ENCODE data around the gene MEGF11.
"Not testable (repeated sequence)": the region's sequence is repeated elsewhere in the genome, so short reads cannot be mapped to it uniquely, and the experiment has no call there.

Gene MEGF11

DNA sequence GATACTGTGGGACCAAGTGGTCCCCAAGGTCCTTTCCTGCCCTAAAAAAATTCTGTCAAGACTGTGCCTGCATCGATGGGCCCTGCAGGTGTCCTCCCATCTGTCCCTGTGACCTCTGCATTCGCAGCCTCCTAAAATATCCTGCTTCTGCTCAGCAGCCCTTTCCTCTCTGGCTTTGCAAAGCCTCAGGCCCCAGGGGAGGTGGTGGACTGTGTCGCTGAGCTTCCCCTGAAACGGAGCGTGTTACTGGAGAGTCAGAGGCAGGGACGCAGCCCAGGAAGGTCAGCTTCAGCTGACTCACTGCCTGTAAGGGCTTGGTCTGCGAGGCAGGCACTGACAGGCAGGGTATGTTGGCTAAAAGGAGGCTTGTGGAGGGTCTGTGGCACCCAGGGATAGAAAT is 274.2 kb downstream of the MEGF11 start:
- TF ChIP-seq CTCF (IDR thresholded peaks at IDR 0.05; ENCODE audit: low read depth, low read length, missing control alignments) = no peak
- H3K4me3 ChIP-seq (ENCODE audit: low read depth, low read length) = no peak overlapping the region
- DNase-seq (ENCODE audit: low read depth) = no peak

GRCh38 chr15:65978110-65978509 is 275.4 kb downstream of the MEGF11 start:
- no peak for DNase-seq (ENCODE audit: low read depth)
- TF ChIP-seq CTCF (IDR thresholded peaks at IDR 0.05; ENCODE audit: low read depth, low read length, missing control alignments) = no peak
- H3K4me3 ChIP-seq (ENCODE audit: low read depth, low read length) = no peak overlapping the region

- DNase-seq (ENCODE audit: low read depth); H3K4me3 ChIP-seq (ENCODE audit: low read depth, low read length): not testable (repeated sequence)
Observed at GRCh38 chr15:65976196-65976595, 277.4 kb downstream of the MEGF11 start.

DNA sequence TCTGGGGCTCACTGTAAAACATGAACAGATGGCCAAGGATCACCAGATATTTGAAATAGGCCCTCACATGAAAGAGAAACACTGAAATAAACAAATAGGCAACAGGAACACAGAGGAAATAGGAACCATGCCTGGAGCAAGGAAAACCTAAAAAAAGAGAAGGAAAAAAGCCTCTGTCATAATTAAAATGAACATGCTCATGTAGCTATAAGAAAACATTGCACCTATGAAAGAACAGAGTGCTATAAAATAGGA is 281.9 kb downstream of the MEGF11 start:
- TF ChIP-seq CTCF (IDR thresholded peaks at IDR 0.05; ENCODE audit: low read depth, low read length, missing control alignments) = no peak
- no peak overlapping the region for H3K4me3 ChIP-seq (ENCODE audit: low read depth, low read length)

DNA sequence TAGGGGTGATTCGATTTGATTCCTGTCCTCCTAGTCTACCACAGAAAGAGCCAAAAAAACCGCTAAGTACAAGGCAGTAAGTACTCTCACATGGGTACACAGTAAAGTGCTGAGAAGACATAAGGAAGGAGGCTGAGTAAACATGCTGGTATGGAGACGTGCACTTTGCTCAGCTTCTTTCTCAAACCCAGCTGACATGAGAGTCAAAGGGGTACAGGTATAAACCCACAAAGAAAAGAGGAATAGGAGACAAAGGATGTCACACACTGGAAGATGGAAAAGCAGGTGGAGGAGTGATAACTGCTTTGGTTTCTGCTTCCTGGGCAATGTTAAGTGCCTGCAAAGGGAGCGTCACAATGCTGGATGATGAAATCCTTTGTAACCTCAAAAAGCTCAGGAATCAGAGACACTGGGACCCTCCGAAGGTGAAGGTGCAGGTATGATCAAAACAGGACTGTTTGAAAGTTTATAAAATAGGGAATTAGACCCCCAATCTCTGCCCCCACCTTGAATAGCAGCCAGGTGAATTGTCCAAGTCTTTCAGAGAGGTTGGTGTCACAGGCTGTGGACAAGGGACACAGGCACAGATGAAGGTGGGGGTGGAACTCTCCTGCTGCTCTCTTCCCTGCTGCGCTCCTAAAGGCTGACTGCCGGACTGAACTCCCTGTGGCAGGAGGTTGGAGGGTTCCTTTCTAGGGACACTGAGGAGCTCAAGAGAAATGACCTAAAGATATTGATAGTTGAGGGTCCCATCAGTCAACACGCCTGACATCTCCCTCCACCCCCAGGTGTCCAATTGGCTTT is 282.4 kb downstream of the MEGF11 start:
- H3K4me3 ChIP-seq (ENCODE audit: low read depth, low read length) = no peak overlapping the region
- no peak for DNase-seq (ENCODE audit: low read depth)
- no peak for TF ChIP-seq CTCF (IDR thresholded peaks at IDR 0.05; ENCODE audit: low read depth, low read length, missing control alignments)

More for the DNA sequence above, 281.9 kb downstream of the MEGF11 start:
- no peak for DNase-seq (ENCODE audit: low read depth)

- TF ChIP-seq CTCF (IDR thresholded peaks at IDR 0.05; ENCODE audit: low read depth, low read length, missing control alignments) = no peak
- H3K4me3 ChIP-seq (ENCODE audit: low read depth, low read length) = no peak overlapping the region
- DNase-seq (ENCODE audit: low read depth) = no peak
Observed at GRCh38 chr15:65969865-65970816, 283.4 kb downstream of the MEGF11 start.

- H3K4me3 ChIP-seq (ENCODE audit: low read depth, low read length) = no peak overlapping the region
- no peak for TF ChIP-seq CTCF (IDR thresholded peaks at IDR 0.05; ENCODE audit: low read depth, low read length, missing control alignments)
- no peak for DNase-seq (ENCODE audit: low read depth)
Observed at GRCh38 chr15:65968511-65968910, 285.0 kb downstream of the MEGF11 start.
